WTC11 (cell line): ENCODE data around the gene UBL4B. TPM values are rescaled to one million over a fixed set of nuclear protein-coding genes. Genes with fewer than 3 reads are reported as not detected.

Source experiments
- ATAC-seq: fragments of 200-7000 bp; cut with Tn5 transposase; 2 replicates; pipeline ENCODE4 v1.10.0; 2021; ENCODE audit warnings: mild to moderate bottlenecking, moderate library complexity
- CTCF ChIA-PET: fragments of 300-600 bp; sonication (Branson Sonifier 250); formaldehyde crosslinking; loops from one replicate; lab custom pipeline; 2021; ENCODE audit warnings: antibody characterized with exemption; lab: Charles Lee
- POLR2A ChIA-PET: fragments of 350-600 bp; sonication (Branson Sonifier 250); formaldehyde crosslinking; loops from one replicate; lab custom pipeline; 2021; ENCODE audit warnings: antibody characterized with exemption; lab: Charles Lee
- DNase-seq: peaks from one replicate; pipeline ENCODE4 v3.0.0; 2021; ENCODE audit warnings: low spot score
- H3K27ac Mint-ChIP-seq: 2 replicates; pipeline ENCODE4 v1.8.0; 2021; ENCODE audit warnings: mixed read lengths
- H3K27me3 Mint-ChIP-seq: 2 replicates; pipeline ENCODE4 v1.8.0; 2021; ENCODE audit warnings: low read depth, mild to moderate bottlenecking, moderate library complexity, mixed read lengths
- H3K36me3 Mint-ChIP-seq: 2 replicates; pipeline ENCODE4 v1.8.0; 2021; ENCODE audit warnings: mixed read lengths
- H3K4me1 Mint-ChIP-seq: 2 replicates; pipeline ENCODE4 v1.8.0; 2022; ENCODE audit warnings: mixed read lengths
- H3K4me3 Mint-ChIP-seq: 2 replicates; pipeline ENCODE4 v1.8.0; 2021; ENCODE audit warnings: mild to moderate bottlenecking, moderate library complexity, mixed read lengths
- H3K9me3 Mint-ChIP-seq: 2 replicates; pipeline ENCODE4 v1.8.0; 2021; ENCODE audit warnings: mixed read lengths
- ATF1 ChIP-seq: sonication (generic); formaldehyde crosslinking; IDR thresholded peaks from 2 replicates; pipeline ENCODE4 v1.8.1; 2023; ENCODE audit warnings: mild to moderate bottlenecking, moderate library complexity, missing genetic modification reagents
- CREM ChIP-seq: sonication (generic); formaldehyde crosslinking; IDR thresholded peaks from 2 replicates; pipeline ENCODE4 v1.8.1; 2022; ENCODE audit warnings: mild to moderate bottlenecking, missing genetic modification reagents, moderate library complexity
- ETV6 ChIP-seq: sonication (generic); formaldehyde crosslinking; IDR thresholded peaks from 2 replicates; pipeline ENCODE4 v1.8.1; 2022; ENCODE audit warnings: mild to moderate bottlenecking, missing genetic modification reagents
- FOXP1 ChIP-seq: sonication (generic); formaldehyde crosslinking; IDR thresholded peaks from 2 replicates; pipeline ENCODE4 v1.8.0; 2022; ENCODE audit warnings: missing genetic modification reagents, mild to moderate bottlenecking, moderate library complexity, borderline replicate concordance
- JUN ChIP-seq: sonication (generic); formaldehyde crosslinking; IDR thresholded peaks from 2 replicates; pipeline ENCODE4 v1.8.0; 2023; ENCODE audit warnings: mild to moderate bottlenecking, missing genetic modification reagents
- MXD4 ChIP-seq: fragments of 250-450 bp; sonication (Bioruptor Pico); IDR thresholded peaks from 2 replicates; pipeline ENCODE4 v1.8.0; 2021; ENCODE audit warnings: mild to moderate bottlenecking, moderate library complexity, borderline replicate concordance
- SP1 ChIP-seq: sonication (generic); formaldehyde crosslinking; conservative IDR thresholded peaks from 2 replicates; pipeline ENCODE4 v1.8.1; 2022; ENCODE audit warnings: missing genetic modification reagents
- TCF7 ChIP-seq: sonication (generic); formaldehyde crosslinking; IDR thresholded peaks from 2 replicates; pipeline ENCODE4 v1.8.0; 2022; ENCODE audit warnings: mild to moderate bottlenecking, low read depth, missing genetic modification reagents, moderate library complexity
- ZNF232 ChIP-seq: sonication (generic); formaldehyde crosslinking; IDR thresholded peaks from 2 replicates; pipeline ENCODE4 v1.8.0; 2022; ENCODE audit warnings: mild to moderate bottlenecking, missing genetic modification reagents
- total RNA-seq: library from RNA; stranded (reverse); gene quantifications from 3 replicates; pipeline ENCODE4 v1.2.3, GENCODE V29; 2021
- TF ChIP-seq, protein P1 (sequence below): sonication (generic); formaldehyde crosslinking; IDR thresholded peaks from 2 replicates; pipeline ENCODE4 v1.8.1; 2022; ENCODE audit warnings: low read depth, missing genetic modification reagents, borderline replicate concordance
- TF ChIP-seq, protein P2 (sequence below): sonication (generic); formaldehyde crosslinking; IDR thresholded peaks from 2 replicates; pipeline ENCODE4 v1.8.0; 2022; ENCODE audit warnings: missing genetic modification reagents
- TF ChIP-seq, protein P3 (sequence below): sonication (generic); formaldehyde crosslinking; IDR thresholded peaks from 2 replicates; pipeline ENCODE4 v1.8.1; 2022; ENCODE audit warnings: low read depth, mild to moderate bottlenecking, moderate library complexity, missing genetic modification reagents, borderline replicate concordance
- TF ChIP-seq, protein P4 (sequence below): sonication (generic); formaldehyde crosslinking; IDR thresholded peaks from 2 replicates; pipeline ENCODE4 v1.8.0; 2022; ENCODE audit warnings: mild to moderate bottlenecking, missing genetic modification reagents
- TF ChIP-seq, protein P5 (sequence below): sonication (generic); formaldehyde crosslinking; IDR thresholded peaks from 2 replicates; pipeline ENCODE4 v1.8.0; 2022; ENCODE audit warnings: mild to moderate bottlenecking, missing genetic modification reagents
- TF ChIP-seq, protein P6 (sequence below): sonication (generic); formaldehyde crosslinking; IDR thresholded peaks from 2 replicates; pipeline ENCODE4 v1.8.1; 2023; ENCODE audit warnings: mild to moderate bottlenecking, moderate library complexity, missing genetic modification reagents
- TF ChIP-seq, protein P7 (sequence below): sonication (generic); formaldehyde crosslinking; IDR thresholded peaks from 2 replicates; pipeline ENCODE4 v1.8.0; 2022; ENCODE audit warnings: mild to moderate bottlenecking, missing genetic modification reagents
- TF ChIP-seq, protein P8 (sequence below): sonication (generic); formaldehyde crosslinking; IDR thresholded peaks from 2 replicates; pipeline ENCODE4 v1.8.1; 2022; ENCODE audit warnings: mild to moderate bottlenecking, moderate library complexity, missing genetic modification reagents

UBL4B gene
- total RNA-seq, 1 experiment from 2014 or later = 0.11 TPM

DNA sequence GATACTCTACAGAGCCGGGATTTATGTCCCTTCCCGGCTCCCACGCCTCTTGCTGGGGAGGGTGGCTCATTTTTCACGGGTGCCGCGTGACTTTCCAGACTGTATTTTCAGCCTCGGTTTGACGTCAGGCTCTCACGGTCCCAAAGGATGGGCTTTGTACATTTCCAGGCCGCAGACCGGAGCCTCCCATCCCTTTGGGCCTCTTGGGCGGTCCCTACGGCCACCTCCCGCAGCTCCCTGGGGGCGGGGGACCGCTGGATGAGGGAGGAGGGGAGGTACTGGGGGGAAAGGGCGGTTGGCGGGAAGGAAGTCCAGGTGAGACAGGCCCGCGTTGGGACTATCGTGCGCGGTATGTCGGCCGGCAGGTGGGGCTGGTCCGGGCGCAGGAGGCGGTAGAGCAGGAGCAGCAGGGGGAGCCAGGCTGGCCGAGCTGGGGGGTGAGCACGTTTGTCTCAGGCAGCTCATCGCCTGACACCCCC, 17.9 kb downstream of the UBL4B start:
- CTCF ChIA-PET = interaction anchor here (0.6 to 2.9 kb wide), 16 partner anchors 13 to 330 kb away, joined by 3 to 8 read pairs (median 4); partner anchors contain the start of genes SLC6A17 and STRIP1
- TF ChIP-seq MXD4 (no peak), ATF1 (0 out of 2 replicates have a peak, but pooled peaks have one; percentile 36), FOXP1 (peak; percentile 79), SP1 (CRISPR knock-in tag) (peak; percentile 47; the same call in 1 of the 2 replicates), CREM (CRISPR knock-in tag) (0 out of 2 replicates have a peak, but pooled peaks have one; percentile 26), TCF7 (CRISPR knock-in tag) (no peak), JUN (CRISPR knock-in tag) (no peak), ZNF232 (no peak), ETV6 (CRISPR knock-in tag) (0 out of 2 replicates have a peak, but pooled peaks have one; percentile 44)
- TF ChIP-seq, protein P1, sequence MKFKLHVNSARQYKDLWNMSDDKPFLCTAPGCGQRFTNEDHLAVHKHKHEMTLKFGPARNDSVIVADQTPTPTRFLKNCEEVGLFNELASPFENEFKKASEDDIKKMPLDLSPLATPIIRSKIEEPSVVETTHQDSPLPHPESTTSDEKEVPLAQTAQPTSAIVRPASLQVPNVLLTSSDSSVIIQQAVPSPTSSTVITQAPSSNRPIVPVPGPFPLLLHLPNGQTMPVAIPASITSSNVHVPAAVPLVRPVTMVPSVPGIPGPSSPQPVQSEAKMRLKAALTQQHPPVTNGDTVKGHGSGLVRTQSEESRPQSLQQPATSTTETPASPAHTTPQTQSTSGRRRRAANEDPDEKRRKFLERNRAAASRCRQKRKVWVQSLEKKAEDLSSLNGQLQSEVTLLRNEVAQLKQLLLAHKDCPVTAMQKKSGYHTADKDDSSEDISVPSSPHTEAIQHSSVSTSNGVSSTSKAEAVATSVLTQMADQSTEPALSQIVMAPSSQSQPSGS (CRISPR knock-in tag) = no peak
- TF ChIP-seq, protein P2, sequence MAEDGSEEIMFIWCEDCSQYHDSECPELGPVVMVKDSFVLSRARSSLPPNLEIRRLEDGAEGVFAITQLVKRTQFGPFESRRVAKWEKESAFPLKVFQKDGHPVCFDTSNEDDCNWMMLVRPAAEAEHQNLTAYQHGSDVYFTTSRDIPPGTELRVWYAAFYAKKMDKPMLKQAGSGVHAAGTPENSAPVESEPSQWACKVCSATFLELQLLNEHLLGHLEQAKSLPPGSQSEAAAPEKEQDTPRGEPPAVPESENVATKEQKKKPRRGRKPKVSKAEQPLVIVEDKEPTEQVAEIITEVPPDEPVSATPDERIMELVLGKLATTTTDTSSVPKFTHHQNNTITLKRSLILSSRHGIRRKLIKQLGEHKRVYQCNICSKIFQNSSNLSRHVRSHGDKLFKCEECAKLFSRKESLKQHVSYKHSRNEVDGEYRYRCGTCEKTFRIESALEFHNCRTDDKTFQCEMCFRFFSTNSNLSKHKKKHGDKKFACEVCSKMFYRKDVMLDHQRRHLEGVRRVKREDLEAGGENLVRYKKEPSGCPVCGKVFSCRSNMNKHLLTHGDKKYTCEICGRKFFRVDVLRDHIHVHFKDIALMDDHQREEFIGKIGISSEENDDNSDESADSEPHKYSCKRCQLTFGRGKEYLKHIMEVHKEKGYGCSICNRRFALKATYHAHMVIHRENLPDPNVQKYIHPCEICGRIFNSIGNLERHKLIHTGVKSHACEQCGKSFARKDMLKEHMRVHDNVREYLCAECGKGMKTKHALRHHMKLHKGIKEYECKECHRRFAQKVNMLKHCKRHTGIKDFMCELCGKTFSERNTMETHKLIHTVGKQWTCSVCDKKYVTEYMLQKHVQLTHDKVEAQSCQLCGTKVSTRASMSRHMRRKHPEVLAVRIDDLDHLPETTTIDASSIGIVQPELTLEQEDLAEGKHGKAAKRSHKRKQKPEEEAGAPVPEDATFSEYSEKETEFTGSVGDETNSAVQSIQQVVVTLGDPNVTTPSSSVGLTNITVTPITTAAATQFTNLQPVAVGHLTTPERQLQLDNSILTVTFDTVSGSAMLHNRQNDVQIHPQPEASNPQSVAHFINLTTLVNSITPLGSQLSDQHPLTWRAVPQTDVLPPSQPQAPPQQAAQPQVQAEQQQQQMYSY (CRISPR knock-in tag) = 0 out of 2 replicates have a peak, but pooled peaks have one; percentile 42
- TF ChIP-seq, protein P3, sequence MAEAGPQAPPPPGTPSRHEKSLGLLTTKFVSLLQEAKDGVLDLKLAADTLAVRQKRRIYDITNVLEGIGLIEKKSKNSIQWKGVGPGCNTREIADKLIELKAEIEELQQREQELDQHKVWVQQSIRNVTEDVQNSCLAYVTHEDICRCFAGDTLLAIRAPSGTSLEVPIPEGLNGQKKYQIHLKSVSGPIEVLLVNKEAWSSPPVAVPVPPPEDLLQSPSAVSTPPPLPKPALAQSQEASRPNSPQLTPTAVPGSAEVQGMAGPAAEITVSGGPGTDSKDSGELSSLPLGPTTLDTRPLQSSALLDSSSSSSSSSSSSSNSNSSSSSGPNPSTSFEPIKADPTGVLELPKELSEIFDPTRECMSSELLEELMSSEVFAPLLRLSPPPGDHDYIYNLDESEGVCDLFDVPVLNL (CRISPR knock-in tag) = 0 out of 2 replicates have a peak, but pooled peaks have one; percentile 36
- TF ChIP-seq, protein P4, sequence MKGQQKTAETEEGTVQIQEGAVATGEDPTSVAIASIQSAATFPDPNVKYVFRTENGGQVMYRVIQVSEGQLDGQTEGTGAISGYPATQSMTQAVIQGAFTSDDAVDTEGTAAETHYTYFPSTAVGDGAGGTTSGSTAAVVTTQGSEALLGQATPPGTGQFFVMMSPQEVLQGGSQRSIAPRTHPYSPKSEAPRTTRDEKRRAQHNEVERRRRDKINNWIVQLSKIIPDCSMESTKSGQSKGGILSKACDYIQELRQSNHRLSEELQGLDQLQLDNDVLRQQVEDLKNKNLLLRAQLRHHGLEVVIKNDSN (CRISPR knock-in tag) = 0 out of 2 replicates have a peak, but pooled peaks have one; percentile 18
- TF ChIP-seq, protein P5, sequence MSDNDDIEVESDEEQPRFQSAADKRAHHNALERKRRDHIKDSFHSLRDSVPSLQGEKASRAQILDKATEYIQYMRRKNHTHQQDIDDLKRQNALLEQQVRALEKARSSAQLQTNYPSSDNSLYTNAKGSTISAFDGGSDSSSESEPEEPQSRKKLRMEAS (CRISPR knock-in tag) = peak; percentile 87; the same call in 1 of the 2 replicates
- TF ChIP-seq, protein P6, sequence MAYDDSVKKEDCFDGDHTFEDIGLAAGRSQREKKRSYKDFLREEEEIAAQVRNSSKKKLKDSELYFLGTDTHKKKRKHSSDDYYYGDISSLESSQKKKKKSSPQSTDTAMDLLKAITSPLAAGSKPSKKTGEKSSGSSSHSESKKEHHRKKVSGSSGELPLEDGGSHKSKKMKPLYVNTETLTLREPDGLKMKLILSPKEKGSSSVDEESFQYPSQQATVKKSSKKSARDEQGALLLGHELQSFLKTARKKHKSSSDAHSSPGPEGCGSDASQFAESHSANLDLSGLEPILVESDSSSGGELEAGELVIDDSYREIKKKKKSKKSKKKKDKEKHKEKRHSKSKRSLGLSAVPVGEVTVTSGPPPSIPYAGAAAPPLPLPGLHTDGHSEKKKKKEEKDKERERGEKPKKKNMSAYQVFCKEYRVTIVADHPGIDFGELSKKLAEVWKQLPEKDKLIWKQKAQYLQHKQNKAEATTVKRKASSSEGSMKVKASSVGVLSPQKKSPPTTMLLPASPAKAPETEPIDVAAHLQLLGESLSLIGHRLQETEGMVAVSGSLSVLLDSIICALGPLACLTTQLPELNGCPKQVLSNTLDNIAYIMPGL (CRISPR knock-in tag) = peak; percentile 58; the same call in 1 of the 2 replicates
- TF ChIP-seq, protein P7, sequence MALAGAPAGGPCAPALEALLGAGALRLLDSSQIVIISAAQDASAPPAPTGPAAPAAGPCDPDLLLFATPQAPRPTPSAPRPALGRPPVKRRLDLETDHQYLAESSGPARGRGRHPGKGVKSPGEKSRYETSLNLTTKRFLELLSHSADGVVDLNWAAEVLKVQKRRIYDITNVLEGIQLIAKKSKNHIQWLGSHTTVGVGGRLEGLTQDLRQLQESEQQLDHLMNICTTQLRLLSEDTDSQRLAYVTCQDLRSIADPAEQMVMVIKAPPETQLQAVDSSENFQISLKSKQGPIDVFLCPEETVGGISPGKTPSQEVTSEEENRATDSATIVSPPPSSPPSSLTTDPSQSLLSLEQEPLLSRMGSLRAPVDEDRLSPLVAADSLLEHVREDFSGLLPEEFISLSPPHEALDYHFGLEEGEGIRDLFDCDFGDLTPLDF (CRISPR knock-in tag) = 0 out of 2 replicates have a peak, but pooled peaks have one; percentile 48
- TF ChIP-seq, protein P8, sequence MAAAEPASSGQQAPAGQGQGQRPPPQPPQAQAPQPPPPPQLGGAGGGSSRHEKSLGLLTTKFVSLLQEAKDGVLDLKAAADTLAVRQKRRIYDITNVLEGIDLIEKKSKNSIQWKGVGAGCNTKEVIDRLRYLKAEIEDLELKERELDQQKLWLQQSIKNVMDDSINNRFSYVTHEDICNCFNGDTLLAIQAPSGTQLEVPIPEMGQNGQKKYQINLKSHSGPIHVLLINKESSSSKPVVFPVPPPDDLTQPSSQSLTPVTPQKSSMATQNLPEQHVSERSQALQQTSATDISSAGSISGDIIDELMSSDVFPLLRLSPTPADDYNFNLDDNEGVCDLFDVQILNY (CRISPR knock-in tag) = 0 out of 2 replicates have a peak, but pooled peaks have one; percentile 79
- peaks cover 38% of the 10 kb centered on the region for H3K27me3 Mint-ChIP-seq

More for the DNA sequence above, 17.9 kb downstream of the UBL4B start:
- Mint-ChIP-seq H3K36me3 (no peaks in the 10 kb centered on the region), H3K4me3 (peak overlapping the region; percentile 30; the same call in 1 of the 2 replicates), H3K9me3 (peaks cover 6% of the 10 kb centered on the region), H3K4me1 (peaks cover 10% of the 10 kb centered on the region), H3K27ac (no peak overlapping the region)
- ATAC-seq = peak; percentile 94
- peak; percentile 76 for DNase-seq
- POLR2A ChIA-PET = interaction anchor here (0.6 to 0.7 kb wide), 2 partner anchors 9 to 27 kb away, joined by 4 to 6 read pairs; no protein-coding TSS in a partner anchor
